ENCODE data around the gene ROR2.

DNA sequence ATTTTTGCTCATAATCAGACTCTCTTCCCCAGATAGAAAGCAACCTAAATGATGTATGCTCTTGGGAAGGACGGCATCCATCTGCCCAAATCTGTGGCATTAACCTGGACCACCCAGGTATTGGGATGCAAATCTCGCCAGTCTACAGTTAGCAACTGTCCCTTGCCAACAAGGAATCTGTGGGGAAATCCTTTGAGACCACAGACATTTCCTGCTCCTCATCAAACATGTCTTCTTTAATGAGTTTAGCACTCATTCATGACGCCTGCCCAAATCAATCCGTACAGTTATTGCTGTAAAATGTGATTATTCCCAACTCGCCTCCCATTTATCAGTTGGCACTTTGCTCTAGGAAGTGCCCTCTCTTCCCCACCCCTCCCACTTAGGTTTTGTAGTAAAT is 7.8 kb downstream of the ROR2 start:
- TF ChIP-seq EZH2 (IDR thresholded peaks at IDR 0.05; ENCODE audit: insufficient read depth, poor library complexity, severe bottlenecking): no peak
- TF ChIP-seq EZH2phosphoT487 (IDR thresholded peaks at IDR 0.05; ENCODE audit: insufficient read depth, low read depth): no peak

Data from GM23248 (cell line).